ENCODE measurements around the gene SMYD3. TPM values are rescaled to one million over a fixed set of nuclear protein-coding genes. Genes with fewer than 3 reads are reported as not detected.

SMYD3 gene
- total and polyA plus RNA-seq, 4 donors: 10.5 to 40.1 (median 32.5) TPM

DNA sequence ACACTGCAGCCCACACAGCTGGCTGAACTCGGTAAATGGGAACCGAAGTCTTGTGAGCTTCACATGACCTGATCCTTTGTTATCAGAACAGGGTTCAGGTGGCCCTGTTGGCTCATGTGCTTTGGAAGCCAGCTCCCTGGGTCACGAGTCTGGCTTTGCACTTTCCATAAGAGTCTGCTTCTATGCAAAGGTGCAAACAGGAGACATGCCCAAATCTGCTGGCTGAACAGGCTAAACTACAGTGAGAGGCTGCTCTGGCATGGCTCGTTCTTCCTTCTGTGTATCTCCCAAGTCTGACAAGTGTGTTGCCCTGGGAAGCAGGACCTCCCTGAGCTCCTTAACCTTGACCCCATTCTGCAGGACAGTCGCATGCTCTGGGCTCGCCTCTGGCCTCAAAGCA is 802.7 kb downstream of the SMYD3 start:
- Histone ChIP-seq H3K4me1 (ENCODE audit: control insufficient read depth in 5 of 5, insufficient read depth in 5 of 5, low read length in 5 of 5) (no peaks in the 10 kb centered on the region), H3K9me3 (ENCODE audit: control insufficient read depth in 4 of 4, insufficient read depth in 3 of 4, low read length in 3 of 4) (no peaks in the 10 kb centered on the region), H3K27me3 (ENCODE audit: control insufficient read depth in 3 of 3, insufficient read depth in 3 of 3, low read length in 2 of 3) (no peaks in the 10 kb centered on the region), H3K27ac (ENCODE audit: low read depth in 1 of 2, low read length in 1 of 2) (no peak overlapping the region), H3K36me3 (ENCODE audit: control insufficient read depth in 4 of 4, insufficient read depth in 4 of 4, low read length in 4 of 4) (peaks cover 0 to 1% (median 0%) of the 10 kb centered on the region in 4 donors), H3K9ac (ENCODE audit: insufficient read depth in 1 of 2, low read length in 2 of 2) (no peak overlapping the region), H3K4me3 (no peak overlapping the region)
- no peak for ATAC-seq (ENCODE audit: insufficient read depth, low FRiP score)
- no peak for DNase-seq
- WGBS, 2 donors: 89 to 91% methylated on average over 6 of the region's 6 CpGs
- TF ChIP-seq CTCF (IDR thresholded peaks at IDR 0.05; ENCODE audit: control extremely low read depth, extremely low read depth): no peak

GRCh38 chr1:245702346-245702745 is 804.7 kb downstream of the SMYD3 start:
- TF ChIP-seq CTCF (IDR thresholded peaks at IDR 0.05; ENCODE audit: control extremely low read depth, extremely low read depth): no peak
- Histone ChIP-seq H3K4me3 (no peak overlapping the region), H3K4me1 (ENCODE audit: control insufficient read depth in 5 of 5, insufficient read depth in 5 of 5, low read length in 5 of 5) (no peaks in the 10 kb centered on the region), H3K27me3 (ENCODE audit: control insufficient read depth in 3 of 3, insufficient read depth in 3 of 3, low read length in 2 of 3) (no peaks in the 10 kb centered on the region), H3K9me3 (ENCODE audit: control insufficient read depth in 4 of 4, insufficient read depth in 3 of 4, low read length in 3 of 4) (no peaks in the 10 kb centered on the region), H3K9ac (ENCODE audit: insufficient read depth in 1 of 2, low read length in 2 of 2) (no peak overlapping the region), H3K27ac (ENCODE audit: low read depth in 1 of 2, low read length in 1 of 2) (no peak overlapping the region), H3K36me3 (ENCODE audit: control insufficient read depth in 4 of 4, insufficient read depth in 4 of 4, low read length in 4 of 4) (peaks cover 0 to 1% (median 0%) of the 10 kb centered on the region in 4 donors)
- 96 to 97% methylated on average over 13 of the region's 13 CpGs for WGBS, 2 donors
- ATAC-seq (ENCODE audit: insufficient read depth, low FRiP score): no peak
- DNase-seq: no peak

GRCh38 chr1:245701631-245702030 is 805.4 kb downstream of the SMYD3 start:
- no peaks in the 10 kb centered on the region for H3K9me3 ChIP-seq (ENCODE audit: control insufficient read depth in 4 of 4, insufficient read depth in 3 of 4, low read length in 3 of 4)
- H3K9ac ChIP-seq (ENCODE audit: insufficient read depth in 1 of 2, low read length in 2 of 2): no peak overlapping the region
- H3K4me1 ChIP-seq (ENCODE audit: control insufficient read depth in 5 of 5, insufficient read depth in 5 of 5, low read length in 5 of 5): no peaks in the 10 kb centered on the region
- no peaks in the 10 kb centered on the region for H3K27me3 ChIP-seq (ENCODE audit: control insufficient read depth in 3 of 3, insufficient read depth in 3 of 3, low read length in 2 of 3)
- no peak overlapping the region for H3K4me3 ChIP-seq
- no peak for DNase-seq
- no peak for ATAC-seq (ENCODE audit: insufficient read depth, low FRiP score)
- no peak for TF ChIP-seq CTCF (IDR thresholded peaks at IDR 0.05; ENCODE audit: control extremely low read depth, extremely low read depth)
- H3K27ac ChIP-seq (ENCODE audit: low read depth in 1 of 2, low read length in 1 of 2): no peak overlapping the region
- 90 to 92% methylated on average over 7 of the region's 7 CpGs for WGBS, 2 donors
- peaks cover 0 to 1% (median 0%) of the 10 kb centered on the region in 4 donors for H3K36me3 ChIP-seq (ENCODE audit: control insufficient read depth in 4 of 4, insufficient read depth in 4 of 4, low read length in 4 of 4)

DNA sequence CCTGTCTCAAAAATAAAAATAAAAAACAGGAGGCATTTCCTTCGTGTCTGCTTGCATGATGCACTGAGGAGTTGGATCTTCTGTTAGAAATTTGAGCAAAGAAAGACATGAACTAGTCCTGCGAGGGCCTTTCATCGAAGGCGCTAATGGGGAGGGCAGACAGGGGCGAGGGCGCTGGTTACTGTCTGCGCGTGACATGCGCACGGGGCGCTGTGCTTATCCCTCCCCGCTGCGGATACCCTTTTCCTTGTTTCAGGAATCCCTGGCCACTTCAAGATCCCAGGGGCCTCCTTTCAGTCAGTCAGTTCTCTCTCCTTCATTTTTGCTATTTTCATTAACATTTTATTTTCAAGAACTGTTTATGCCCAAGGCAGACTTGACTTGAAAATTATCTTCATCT is 806.4 kb downstream of the SMYD3 start:
- no peak overlapping the region for H3K27ac ChIP-seq (ENCODE audit: low read depth in 1 of 2, low read length in 1 of 2)
- H3K4me1 ChIP-seq (ENCODE audit: control insufficient read depth in 5 of 5, insufficient read depth in 5 of 5, low read length in 5 of 5): no peaks in the 10 kb centered on the region
- TF ChIP-seq CTCF (IDR thresholded peaks at IDR 0.05; ENCODE audit: control extremely low read depth, extremely low read depth): no peak
- H3K36me3 ChIP-seq (ENCODE audit: control insufficient read depth in 4 of 4, insufficient read depth in 4 of 4, low read length in 4 of 4): peaks cover 0 to 1% (median 0%) of the 10 kb centered on the region in 4 donors
- 97 to 99% methylated on average over 13 of the region's 13 CpGs for WGBS, 2 donors
- DNase-seq (no peak), ATAC-seq (ENCODE audit: insufficient read depth, low FRiP score) (no peak)
- H3K4me3 ChIP-seq: no peak overlapping the region
- peaks cover 0 to 3% (median 0%) of the 10 kb centered on the region in 4 donors for H3K9me3 ChIP-seq (ENCODE audit: control insufficient read depth in 4 of 4, insufficient read depth in 3 of 4, low read length in 3 of 4)
- no peaks in the 10 kb centered on the region for H3K27me3 ChIP-seq (ENCODE audit: control insufficient read depth in 3 of 3, insufficient read depth in 3 of 3, low read length in 2 of 3)
- no peak overlapping the region for H3K9ac ChIP-seq (ENCODE audit: insufficient read depth in 1 of 2, low read length in 2 of 2)
